Activated CD4-positive, alpha-beta T cell treated with anti-CD3 and anti-CD28 coated beads, Interleukin-2, amount 10 ng/mL, durations not matched to agents 7 days and 5 days (primary cell): ENCODE results near the gene SNPH. TPM values are rescaled to one million over a fixed set of nuclear protein-coding genes. Genes with fewer than 3 reads are reported as not detected.

Source experiments
- CTCF ChIA-PET: fragments of 350-600 bp; sonication (Branson Sonifier 250); formaldehyde crosslinking; loops from one replicate; lab custom pipeline; 2021; ENCODE audit warnings: antibody characterized with exemption; lab: Charles Lee
- POLR2A ChIA-PET: fragments of 350-600 bp; sonication (Branson Sonifier 250); formaldehyde crosslinking; loops from one replicate; lab custom pipeline; 2021; ENCODE audit warnings: antibody characterized with exemption; lab: Charles Lee
- DNase-seq: peaks from one replicate; pipeline ENCODE4 v3.0.0-alpha.2; 2020
- H3K27ac Mint-ChIP-seq: one replicate; pipeline ENCODE4 v1.8.0; 2021; ENCODE audit warnings: mild to moderate bottlenecking, moderate library complexity, mixed read lengths
- H3K27me3 Mint-ChIP-seq: one replicate; pipeline ENCODE4 v1.8.0; 2021; ENCODE audit warnings: mixed read lengths
- H3K36me3 Mint-ChIP-seq: one replicate; pipeline ENCODE4 v1.8.0; 2021; ENCODE audit warnings: low read depth, mixed read lengths
- H3K4me1 Mint-ChIP-seq: one replicate; pipeline ENCODE4 v1.8.0; 2021; ENCODE audit warnings: mixed read lengths
- H3K4me3 Mint-ChIP-seq: one replicate; pipeline ENCODE4 v1.8.0; 2021; ENCODE audit warnings: mild to moderate bottlenecking, moderate library complexity, mixed read lengths
- H3K9me3 Mint-ChIP-seq: one replicate; pipeline ENCODE4 v1.8.0; 2021; ENCODE audit warnings: mixed read lengths
- total RNA-seq, 2 experiments: library from RNA; stranded (reverse); gene quantifications; one replicate each; pipeline ENCODE4 v1.2.3, GENCODE V29; 2021

SNPH gene
- total RNA-seq, 2 experiments from 2014 or later: 7.3 to 8.4 TPM

- Mint-ChIP-seq H3K36me3 (no peaks in the 10 kb centered on the region), H3K27me3 (peaks cover 4% of the 10 kb centered on the region), H3K4me3 (no peak overlapping the region), H3K4me1 (peaks cover 7% of the 10 kb centered on the region), H3K9me3 (no peaks in the 10 kb centered on the region), H3K27ac (no peak overlapping the region)
- CTCF ChIA-PET: no interaction called here
- POLR2A ChIA-PET: no interaction called here
- no peak for DNase-seq
These were observed 49.7 kb downstream of the SNPH start for GRCh38 chr20:1315804-1316203.

- ChIA-PET CTCF (no interaction called here), POLR2A (no interaction called here)
- H3K36me3 Mint-ChIP-seq: no peaks in the 10 kb centered on the region
- DNase-seq: no peak
- H3K27me3 Mint-ChIP-seq: peaks cover 4% of the 10 kb centered on the region
- no peaks in the 10 kb centered on the region for H3K9me3 Mint-ChIP-seq
- H3K4me1 Mint-ChIP-seq: peaks cover 7% of the 10 kb centered on the region
- H3K4me3 Mint-ChIP-seq: no peak overlapping the region
- H3K27ac Mint-ChIP-seq: no peak overlapping the region
These were observed 51.6 kb downstream of the SNPH start for GRCh38 chr20:1317545-1318255.

GRCh38 chr20:1319051-1319450 is 53.0 kb downstream of the SNPH start:
- H3K4me3 Mint-ChIP-seq: no peak overlapping the region
- peaks cover 12% of the 10 kb centered on the region for H3K4me1 Mint-ChIP-seq
- H3K9me3 Mint-ChIP-seq: no peaks in the 10 kb centered on the region
- H3K36me3 Mint-ChIP-seq: no peaks in the 10 kb centered on the region
- H3K27me3 Mint-ChIP-seq: peaks cover 4% of the 10 kb centered on the region
- H3K27ac Mint-ChIP-seq: no peak overlapping the region
- POLR2A ChIA-PET: no interaction called here
- DNase-seq: no peak
- CTCF ChIA-PET: interaction anchor here (0.5 to 1.6 kb wide), 5 partner anchors 9 to 132 kb away, joined by 3 to 5 read pairs (median 3); no protein-coding TSS in a partner anchor

- H3K27ac Mint-ChIP-seq: no peak overlapping the region
- H3K4me3 Mint-ChIP-seq: no peak overlapping the region
- H3K4me1 Mint-ChIP-seq: peaks cover 12% of the 10 kb centered on the region
- peaks cover 4% of the 10 kb centered on the region for H3K27me3 Mint-ChIP-seq
- no peaks in the 10 kb centered on the region for H3K36me3 Mint-ChIP-seq
- no peaks in the 10 kb centered on the region for H3K9me3 Mint-ChIP-seq
- CTCF ChIA-PET: interaction anchor here (0.5 to 1.6 kb wide), 4 partner anchors 9 to 116 kb away, joined by 3 to 5 read pairs (median 3); no protein-coding TSS in a partner anchor
- DNase-seq: no peak
- POLR2A ChIA-PET: no interaction called here
These were observed 53.4 kb downstream of the SNPH start for GRCh38 chr20:1319462-1319861.

GRCh38 chr20:1320016-1320415 is 53.9 kb downstream of the SNPH start:
- Mint-ChIP-seq H3K9me3 (no peaks in the 10 kb centered on the region), H3K4me1 (peaks cover 12% of the 10 kb centered on the region), H3K4me3 (no peak overlapping the region), H3K27ac (no peak overlapping the region), H3K27me3 (peaks cover 4% of the 10 kb centered on the region), H3K36me3 (no peaks in the 10 kb centered on the region)
- DNase-seq: no peak
- POLR2A ChIA-PET: no interaction called here
- CTCF ChIA-PET: interaction anchor here (1.2 to 1.6 kb wide), 3 partner anchors 10 to 57 kb away, joined by 3 read pairs; no protein-coding TSS in a partner anchor

GRCh38 chr20:1320902-1321653 is 55.0 kb downstream of the SNPH start:
- H3K27me3 Mint-ChIP-seq: peaks cover 4% of the 10 kb centered on the region
- H3K36me3 Mint-ChIP-seq: no peaks in the 10 kb centered on the region
- ChIA-PET POLR2A (no interaction called here), CTCF (interaction anchor here (1.2 to 1.6 kb wide), 3 partner anchors 8 to 146 kb away, joined by 3 to 5 read pairs (median 3); partner anchors contain the start of gene NSFL1C)
- DNase-seq: no peak
- no peak overlapping the region for H3K4me3 Mint-ChIP-seq
- H3K27ac Mint-ChIP-seq: no peak overlapping the region
- H3K4me1 Mint-ChIP-seq: peaks cover 12% of the 10 kb centered on the region
- no peaks in the 10 kb centered on the region for H3K9me3 Mint-ChIP-seq

- DNase-seq: no peak
- Mint-ChIP-seq H3K4me3 (no peak overlapping the region), H3K36me3 (no peaks in the 10 kb centered on the region), H3K27ac (no peak overlapping the region), H3K27me3 (peaks cover 4% of the 10 kb centered on the region), H3K4me1 (peaks cover 12% of the 10 kb centered on the region), H3K9me3 (no peaks in the 10 kb centered on the region)
- ChIA-PET CTCF (interaction anchor here (0.9 to 1.6 kb wide), 4 partner anchors 9 to 145 kb away, joined by 3 to 5 read pairs (median 3); partner anchors contain the start of gene NSFL1C), POLR2A (no interaction called here)
These were observed 55.5 kb downstream of the SNPH start for GRCh38 chr20:1321654-1321939.

GRCh38 chr20:1322511-1323245 is 56.6 kb downstream of the SNPH start:
- POLR2A ChIA-PET: no interaction called here
- Mint-ChIP-seq H3K27me3 (no peaks in the 10 kb centered on the region), H3K36me3 (peaks cover under 1% of the 10 kb centered on the region), H3K4me3 (no peak overlapping the region), H3K4me1 (peaks cover 12% of the 10 kb centered on the region), H3K27ac (no peak overlapping the region), H3K9me3 (no peaks in the 10 kb centered on the region)
- no peak for DNase-seq
- CTCF ChIA-PET: interaction anchor here (0.9 to 1.6 kb wide), 5 partner anchors 10 to 144 kb away, joined by 3 to 5 read pairs (median 3); partner anchors contain the start of gene NSFL1C

GRCh38 chr20:1323256-1323655 is 57.2 kb downstream of the SNPH start:
- POLR2A ChIA-PET: no interaction called here
- Mint-ChIP-seq H3K27ac (no peak overlapping the region), H3K4me3 (no peak overlapping the region)

GRCh38 chr20:1323830-1324597 is 57.9 kb downstream of the SNPH start:
- H3K9me3 Mint-ChIP-seq: no peaks in the 10 kb centered on the region
- H3K4me3 Mint-ChIP-seq: no peak overlapping the region
- H3K36me3 Mint-ChIP-seq: peaks cover 5% of the 10 kb centered on the region
- H3K27me3 Mint-ChIP-seq: no peaks in the 10 kb centered on the region
- peaks cover 12% of the 10 kb centered on the region for H3K4me1 Mint-ChIP-seq
- no peak overlapping the region for H3K27ac Mint-ChIP-seq
- DNase-seq: no peak
- CTCF ChIA-PET: interaction anchor here (1.1 to 1.3 kb wide), 2 partner anchors 9 to 11 kb away, joined by 3 to 4 read pairs; no protein-coding TSS in a partner anchor
- POLR2A ChIA-PET: no interaction called here

More at GRCh38 chr20:1323256-1323655, 57.2 kb downstream of the SNPH start:
- peaks cover 5% of the 10 kb centered on the region for H3K36me3 Mint-ChIP-seq
- no peaks in the 10 kb centered on the region for H3K9me3 Mint-ChIP-seq
- H3K4me1 Mint-ChIP-seq: peaks cover 6% of the 10 kb centered on the region
- CTCF ChIA-PET: interaction anchor here (1.1 to 1.3 kb wide), 2 partner anchors 10 kb away, joined by 3 to 4 read pairs; no protein-coding TSS in a partner anchor
- no peaks in the 10 kb centered on the region for H3K27me3 Mint-ChIP-seq
- DNase-seq: no peak

GRCh38 chr20:1324598-1325172 is 58.6 kb downstream of the SNPH start:
- no peak for DNase-seq
- CTCF ChIA-PET: interaction anchor here (1.2 to 1.6 kb wide), 3 partner anchors 8 to 111 kb away, joined by 3 to 4 read pairs (median 3); no protein-coding TSS in a partner anchor

More at GRCh38 chr20:1324598-1325172, 58.6 kb downstream of the SNPH start:
- Mint-ChIP-seq H3K27me3 (no peaks in the 10 kb centered on the region), H3K27ac (no peak overlapping the region), H3K36me3 (peaks cover 5% of the 10 kb centered on the region), H3K9me3 (no peaks in the 10 kb centered on the region), H3K4me3 (no peak overlapping the region), H3K4me1 (peaks cover 18% of the 10 kb centered on the region)
- POLR2A ChIA-PET: interaction anchor here (0.6 kb wide), 1 partner anchor 32 kb away, joined by 3 read pairs; no protein-coding TSS in a partner anchor
